T-helper 2 cell treated with Interferon-gamma antibody and Interleukin-4, amounts not matched to agents 5 μg/mL and 100 μg/mL, for 36 hours (primary cell): ENCODE data around the gene STAG1.
"Not testable (repeated sequence)": the region's sequence is repeated elsewhere in the genome, so short reads cannot be mapped to it uniquely, and the experiment has no call there.

Source experiments
- DNase-seq: peaks from one replicate; pipeline ENCODE4 v3.0.0; 2021; ENCODE audit warnings: low spot score
- H3K27ac Mint-ChIP-seq: one replicate; pipeline ENCODE4 v1.8.0; 2021; ENCODE audit warnings: mild to moderate bottlenecking, mixed read lengths
- H3K27me3 Mint-ChIP-seq: one replicate; pipeline ENCODE4 v1.8.0; 2021; ENCODE audit warnings: low read depth, mixed read lengths
- H3K36me3 Mint-ChIP-seq: one replicate; pipeline ENCODE4 v1.8.0; 2021; ENCODE audit warnings: low read depth, mixed read lengths
- H3K4me1 Mint-ChIP-seq: one replicate; pipeline ENCODE4 v1.8.0; 2021; ENCODE audit warnings: low read depth, mixed read lengths
- H3K4me3 Mint-ChIP-seq: one replicate; pipeline ENCODE4 v1.8.0; 2022; ENCODE audit warnings: mild to moderate bottlenecking, moderate library complexity, mixed read lengths
- H3K9me3 Mint-ChIP-seq: one replicate; pipeline ENCODE4 v1.8.0; 2021; ENCODE audit warnings: mixed read lengths

The STAG1 gene

GRCh38 chr3:136377508-136377907 lies 374.7 kb downstream of the STAG1 start:
- H3K4me3 Mint-ChIP-seq: no peak overlapping the region
- DNase-seq: no peak

GRCh38 chr3:136375800-136376199 lies 376.4 kb downstream of the STAG1 start:
- H3K4me3 Mint-ChIP-seq, H3K27ac Mint-ChIP-seq, H3K9me3 Mint-ChIP-seq, H3K27me3 Mint-ChIP-seq, DNase-seq, H3K4me1 Mint-ChIP-seq: not testable (repeated sequence)
- peaks cover 31% of the 10 kb centered on the region for H3K36me3 Mint-ChIP-seq

More at GRCh38 chr3:136377508-136377907, 374.7 kb downstream of the STAG1 start:
- Mint-ChIP-seq H3K9me3 (peaks cover under 1% of the 10 kb centered on the region), H3K4me1 (no peaks in the 10 kb centered on the region), H3K27me3 (no peaks in the 10 kb centered on the region), H3K27ac (no peak overlapping the region), H3K36me3 (peaks cover 27% of the 10 kb centered on the region)

DNA sequence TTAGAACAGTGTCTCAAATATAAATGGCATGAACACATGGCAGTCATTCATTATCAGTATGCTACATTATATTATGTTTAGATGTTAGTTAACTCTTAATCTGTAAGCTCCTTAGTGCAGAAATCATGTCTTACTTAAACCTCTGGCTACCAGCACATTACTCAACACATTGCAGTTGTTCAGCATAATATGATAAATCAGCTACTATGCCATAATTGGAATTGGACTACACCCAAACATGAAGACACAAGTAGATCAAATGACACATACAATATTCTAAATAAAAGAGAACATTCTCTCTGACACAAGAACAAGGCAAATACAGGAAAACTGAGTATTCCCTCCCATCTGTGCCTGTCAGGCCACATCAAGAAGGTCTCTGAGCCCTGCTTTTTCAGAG lies 385.9 kb downstream of the STAG1 start:
- Mint-ChIP-seq H3K4me3 (no peak overlapping the region), H3K27ac (no peak overlapping the region), H3K27me3 (no peaks in the 10 kb centered on the region), H3K36me3 (peaks cover 8% of the 10 kb centered on the region), H3K4me1 (peaks cover 2% of the 10 kb centered on the region), H3K9me3 (no peaks in the 10 kb centered on the region)
- no peak for DNase-seq

DNA sequence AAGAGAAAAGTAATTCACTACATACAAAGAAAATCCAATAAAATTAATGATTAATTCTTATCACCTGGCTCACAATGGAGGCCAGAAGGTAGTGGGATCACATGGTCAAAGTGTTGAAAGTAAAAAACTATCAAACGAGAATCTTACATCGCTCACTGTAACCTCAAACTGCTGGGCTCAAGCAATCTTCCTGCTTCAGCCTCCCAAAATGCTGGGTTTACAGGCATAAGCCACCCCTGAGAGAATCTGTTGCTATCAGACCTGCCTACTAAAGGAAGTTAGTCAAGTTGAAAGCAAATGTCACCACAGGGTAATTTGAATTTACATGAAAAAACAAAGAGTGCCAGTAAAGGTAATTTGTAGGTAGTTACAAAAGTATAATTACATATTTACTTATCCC lies 398.7 kb downstream of the STAG1 start:
- peak overlapping the region; percentile 69 for H3K27ac Mint-ChIP-seq
- peaks cover 15% of the 10 kb centered on the region for H3K9me3 Mint-ChIP-seq
- DNase-seq: no peak
- peaks cover 31% of the 10 kb centered on the region for H3K36me3 Mint-ChIP-seq
- peaks cover 14% of the 10 kb centered on the region for H3K4me1 Mint-ChIP-seq
- no peaks in the 10 kb centered on the region for H3K27me3 Mint-ChIP-seq
- H3K4me3 Mint-ChIP-seq: no peak overlapping the region

GRCh38 chr3:136351905-136352304 lies 400.3 kb downstream of the STAG1 start:
- H3K9me3 Mint-ChIP-seq: peaks cover 15% of the 10 kb centered on the region
- peaks cover 30% of the 10 kb centered on the region for H3K36me3 Mint-ChIP-seq
- no peak overlapping the region for H3K27ac Mint-ChIP-seq
- H3K4me3 Mint-ChIP-seq: no peak overlapping the region
- DNase-seq: no peak
- H3K27me3 Mint-ChIP-seq: no peaks in the 10 kb centered on the region
- peaks cover 14% of the 10 kb centered on the region for H3K4me1 Mint-ChIP-seq

GRCh38 chr3:136351351-136351750 lies 400.8 kb downstream of the STAG1 start:
- Mint-ChIP-seq H3K27me3 (no peaks in the 10 kb centered on the region), H3K27ac (no peak overlapping the region), H3K4me3 (no peak overlapping the region), H3K4me1 (peaks cover 14% of the 10 kb centered on the region), H3K36me3 (peaks cover 30% of the 10 kb centered on the region), H3K9me3 (peaks cover 15% of the 10 kb centered on the region)
- no peak for DNase-seq

DNA sequence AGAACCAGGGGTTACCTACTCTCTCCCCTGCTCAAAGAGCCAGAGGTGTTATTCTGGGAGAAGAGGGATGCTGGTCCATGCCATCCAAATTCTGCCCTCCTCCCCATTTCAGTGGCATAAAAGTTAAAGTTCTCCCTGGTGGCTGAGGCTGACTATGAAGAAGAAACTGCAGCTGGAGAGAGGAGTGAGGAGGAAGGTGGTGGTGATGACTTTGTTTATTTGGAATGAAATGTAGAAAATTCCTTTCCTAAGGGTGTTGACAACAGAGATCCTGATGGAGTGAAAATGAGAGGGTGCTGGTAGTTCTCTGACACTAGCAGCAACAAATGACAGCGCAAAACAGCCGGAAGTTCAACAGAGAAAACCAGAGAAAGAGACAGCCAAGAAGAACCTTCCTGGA lies 401.6 kb downstream of the STAG1 start:
- no peak overlapping the region for H3K4me3 Mint-ChIP-seq
- H3K27ac Mint-ChIP-seq: no peak overlapping the region

GRCh38 chr3:136350132-136350531 lies 402.0 kb downstream of the STAG1 start:
- Mint-ChIP-seq H3K27me3 (no peaks in the 10 kb centered on the region), H3K9me3 (peaks cover 5% of the 10 kb centered on the region), H3K36me3 (peaks cover 24% of the 10 kb centered on the region), H3K4me3 (no peak overlapping the region), H3K27ac (no peak overlapping the region), H3K4me1 (peaks cover 14% of the 10 kb centered on the region)
- no peak for DNase-seq

More for the DNA sequence above, 401.6 kb downstream of the STAG1 start:
- peaks cover 28% of the 10 kb centered on the region for H3K36me3 Mint-ChIP-seq
- peaks cover 14% of the 10 kb centered on the region for H3K4me1 Mint-ChIP-seq
- H3K9me3 Mint-ChIP-seq: peaks cover 9% of the 10 kb centered on the region
- no peaks in the 10 kb centered on the region for H3K27me3 Mint-ChIP-seq
- DNase-seq: no peak

DNA sequence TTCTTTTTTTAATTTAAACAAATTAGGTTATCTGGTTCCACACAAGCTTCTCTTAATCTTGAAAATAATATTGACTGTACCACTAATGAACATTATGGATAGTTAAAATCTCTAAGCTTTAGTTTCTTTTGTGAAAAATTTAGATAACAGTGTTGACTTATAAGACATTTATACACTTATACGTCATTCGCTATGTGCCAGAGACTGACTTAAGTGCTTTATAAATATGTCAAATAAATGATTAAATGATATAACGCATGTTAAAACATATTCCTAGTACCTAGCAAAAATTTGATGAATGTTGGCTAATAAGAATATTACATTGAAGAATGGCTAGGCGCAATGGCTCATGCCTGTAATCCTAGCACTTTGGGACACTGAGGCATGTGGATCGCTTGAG lies 405.7 kb downstream of the STAG1 start:
- H3K27me3 Mint-ChIP-seq: no peaks in the 10 kb centered on the region
- peaks cover 19% of the 10 kb centered on the region for H3K36me3 Mint-ChIP-seq

GRCh38 chr3:136343873-136344555 lies 408.2 kb downstream of the STAG1 start:
- H3K27ac Mint-ChIP-seq: no peak overlapping the region
- H3K36me3 Mint-ChIP-seq: peaks cover 30% of the 10 kb centered on the region
- no peak overlapping the region for H3K4me3 Mint-ChIP-seq

More for the DNA sequence above, 405.7 kb downstream of the STAG1 start:
- Mint-ChIP-seq H3K9me3 (no peaks in the 10 kb centered on the region), H3K4me3 (no peak overlapping the region), H3K27ac (no peak overlapping the region), H3K4me1 (peaks cover 2% of the 10 kb centered on the region)
- no peak for DNase-seq

GRCh38 chr3:136343446-136343845 lies 408.7 kb downstream of the STAG1 start:
- Mint-ChIP-seq H3K4me1 (no peaks in the 10 kb centered on the region), H3K27me3 (no peaks in the 10 kb centered on the region), H3K9me3 (no peaks in the 10 kb centered on the region), H3K27ac (no peak overlapping the region), H3K36me3 (peaks cover 28% of the 10 kb centered on the region), H3K4me3 (no peak overlapping the region)
- no peak for DNase-seq

More at GRCh38 chr3:136343873-136344555, 408.2 kb downstream of the STAG1 start:
- DNase-seq: no peak
- no peaks in the 10 kb centered on the region for H3K27me3 Mint-ChIP-seq
- peaks cover 2% of the 10 kb centered on the region for H3K4me1 Mint-ChIP-seq
- no peaks in the 10 kb centered on the region for H3K9me3 Mint-ChIP-seq

- no peak for DNase-seq
- H3K4me3 Mint-ChIP-seq: no peak overlapping the region
- H3K27me3 Mint-ChIP-seq: no peaks in the 10 kb centered on the region
- no peaks in the 10 kb centered on the region for H3K4me1 Mint-ChIP-seq
- H3K9me3 Mint-ChIP-seq: no peaks in the 10 kb centered on the region
- peaks cover 49% of the 10 kb centered on the region for H3K36me3 Mint-ChIP-seq
- H3K27ac Mint-ChIP-seq: no peak overlapping the region
Measured at GRCh38 chr3:136336329-136337100, 415.7 kb downstream of the STAG1 start.

- H3K27ac Mint-ChIP-seq, H3K4me1 Mint-ChIP-seq, H3K27me3 Mint-ChIP-seq, H3K4me3 Mint-ChIP-seq, DNase-seq, H3K9me3 Mint-ChIP-seq: not testable (repeated sequence)
- H3K36me3 Mint-ChIP-seq: peaks cover 44% of the 10 kb centered on the region
Measured at GRCh38 chr3:136334726-136335125, 417.5 kb downstream of the STAG1 start.

- no peak for DNase-seq
- H3K9me3 Mint-ChIP-seq: no peaks in the 10 kb centered on the region
- no peaks in the 10 kb centered on the region for H3K27me3 Mint-ChIP-seq
- no peaks in the 10 kb centered on the region for H3K4me1 Mint-ChIP-seq
- H3K27ac Mint-ChIP-seq: no peak overlapping the region
- H3K4me3 Mint-ChIP-seq: no peak overlapping the region
- H3K36me3 Mint-ChIP-seq: peaks cover 45% of the 10 kb centered on the region
Measured at GRCh38 chr3:136334209-136334608, 418.0 kb downstream of the STAG1 start.
